H1 (cell line): ENCODE measurements around the gene STX18. TPM values are rescaled to one million over a fixed set of nuclear protein-coding genes. Genes with fewer than 3 reads are reported as not detected.

Source experiments
- CTCF ChIA-PET: fragments of 300-600 bp; sonication (Branson Sonifier 250); formaldehyde crosslinking; loops from one replicate; lab custom pipeline; 2021; ENCODE audit not compliant: partially characterized antibody; lab: Charles Lee
- POLR2A ChIA-PET: fragments of 300-600 bp; sonication (Branson Sonifier 250); formaldehyde crosslinking; loops from one replicate; lab custom pipeline; 2021; ENCODE audit warnings: inconsistent platforms; ENCODE audit not compliant: partially characterized antibody; lab: Charles Lee
- DNase-seq, 2 experiments: peaks; one replicate each; pipeline versions ENCODE4 v3.0.0 to v3.0.0-alpha.2; 2010 to 2022; ENCODE audit warnings: low spot score in 2 of 2, low read depth in 1 of 2, mixed read lengths in 1 of 2
- FAIRE-seq: peaks from 2 replicates; lab custom pipeline; 2011; peaks lifted over from hg19 to GRCh38; lab: Jason Lieb, UNC
- H2AFZ ChIP-seq: 2 replicates; pipeline ENCODE4 v1.8.1; 2012; ENCODE audit warnings: low read length, inconsistent platforms
- H2AK5ac ChIP-seq: 2 replicates; pipeline ENCODE4 v1.6.1; 2013; ENCODE audit warnings: low read depth, low read length
- H2BK120ac ChIP-seq: replicated peaks from 2 replicates; pipeline ENCODE3; 2013; ENCODE audit warnings: low read depth, low read length, inconsistent platforms
- H2BK12ac ChIP-seq: 2 replicates; pipeline ENCODE4 v1.6.1; 2013; ENCODE audit warnings: low read depth, low read length
- H2BK15ac ChIP-seq: 2 replicates; pipeline ENCODE4 v1.6.1; 2013; ENCODE audit warnings: low read length
- H2BK20ac ChIP-seq: 2 replicates; pipeline ENCODE4 v1.6.1; 2013; ENCODE audit warnings: low read length
- H2BK5ac ChIP-seq: 2 replicates; pipeline ENCODE4 v1.6.1; 2013; ENCODE audit warnings: low read depth, low read length
- H3K14ac ChIP-seq: 2 replicates; pipeline ENCODE4 v1.6.1; 2013; ENCODE audit warnings: inconsistent platforms; ENCODE audit not compliant: insufficient read length
- H3K18ac ChIP-seq: 2 replicates; pipeline ENCODE4 v1.6.1; 2013; ENCODE audit warnings: low read length; ENCODE audit errors: extremely low read depth
- H3K23ac ChIP-seq: 2 replicates; pipeline ENCODE4 v1.6.1; 2013; ENCODE audit warnings: inconsistent platforms; ENCODE audit not compliant: insufficient read length
- H3K23me2 ChIP-seq: 2 replicates; pipeline ENCODE4 v1.6.1; 2013; ENCODE audit warnings: low read depth, low read length
- H3K27ac ChIP-seq: 2 replicates; pipeline ENCODE4 v1.6.1; 2011; ENCODE audit warnings: low read depth, low read length, inconsistent platforms
- H3K27me3 ChIP-seq, 4 experiments: replicated peaks in 1 of 4; 1 replicate in 1 of 4; 2 replicates in 3 of 4; pipeline versions ENCODE4 v1.6.1 to v1.8.1; 2011 to 2013; ENCODE audit warnings: low read length in 3 of 4, mild to moderate bottlenecking in 3 of 4, inconsistent platforms in 2 of 4, mixed read lengths in 2 of 4, moderate library complexity in 1 of 4; ENCODE audit not compliant: control insufficient read depth in 3 of 4, insufficient read depth in 3 of 4; ENCODE audit errors: extremely low read depth in 1 of 4
- H3K36me3 ChIP-seq, 4 experiments: 2 replicates each; pipeline versions ENCODE4 v1.6.1 to v1.8.1; 2011 to 2013; ENCODE audit warnings: mild to moderate bottlenecking in 4 of 4, low read length in 3 of 4, moderate library complexity in 2 of 4, control low read depth in 1 of 4, inconsistent platforms in 1 of 4; ENCODE audit not compliant: insufficient read depth in 4 of 4, control insufficient read depth in 2 of 4
- H3K4ac ChIP-seq: replicated peaks from 2 replicates; pipeline ENCODE3; 2013; ENCODE audit warnings: low read length, low read depth, mixed read lengths, inconsistent platforms; ENCODE audit not compliant: insufficient read length
- H3K4me1 ChIP-seq, 4 experiments: replicated peaks in 1 of 4; 1 replicate in 1 of 4; 2 replicates in 3 of 4; pipeline versions ENCODE4 v1.6.1 to v1.8.1; 2011 to 2013; ENCODE audit warnings: low read length in 3 of 4, inconsistent platforms in 2 of 4, mixed read lengths in 1 of 4; ENCODE audit not compliant: insufficient read depth in 4 of 4, control insufficient read depth in 3 of 4
- H3K4me2 ChIP-seq, 2 experiments: 2 replicates each; pipeline versions ENCODE4 v1.6.1 to v1.8.1; 2011 to 2013; ENCODE audit warnings: low read depth in 2 of 2, low read length in 2 of 2, control low read depth in 1 of 2, inconsistent platforms in 1 of 2, mild to moderate bottlenecking in 1 of 2; ENCODE audit not compliant: insufficient read depth in 1 of 2
- H3K4me3 ChIP-seq, 4 experiments: fragments of 200-600, 300-600 bp in 1 of 4; sonication (generic), shearing (Covaris generic), sonication (Bioruptor Twin) in 1 of 4; 2 replicates each; pipeline versions ENCODE4 v1.5.1 to v1.8.1; 2011 to 2016; ENCODE audit warnings: low read length in 4 of 4, low read depth in 3 of 4, control low read depth in 2 of 4, inconsistent platforms in 2 of 4, mild to moderate bottlenecking in 2 of 4, mixed read lengths in 1 of 4, moderate library complexity in 1 of 4; ENCODE audit not compliant: insufficient read depth in 2 of 4; ENCODE audit errors: extremely low read depth in 1 of 4
- H3K56ac ChIP-seq: replicated peaks from 2 replicates; pipeline ENCODE3; 2013; ENCODE audit warnings: low read depth, mild to moderate bottlenecking, mixed read lengths, low read length, inconsistent platforms; ENCODE audit not compliant: insufficient read length
- H3K79me1 ChIP-seq: 2 replicates; pipeline ENCODE4 v1.6.1; 2013; ENCODE audit warnings: low read depth, low read length, control low read depth
- H3K79me2 ChIP-seq, 2 experiments: 2 replicates each; pipeline versions ENCODE4 v1.6.1 to v1.8.1; 2012 to 2013; ENCODE audit warnings: low read length in 2 of 2, mild to moderate bottlenecking in 2 of 2, inconsistent platforms in 1 of 2; ENCODE audit not compliant: insufficient read depth in 2 of 2, control insufficient read depth in 1 of 2
- H3K9ac ChIP-seq, 4 experiments: replicated peaks in 1 of 4; 1 replicate in 1 of 4; 2 replicates in 3 of 4; pipeline versions ENCODE4 v1.6.1 to v1.8.1; 2011 to 2013; ENCODE audit warnings: low read depth in 3 of 4, low read length in 3 of 4, control low read depth in 2 of 4, mild to moderate bottlenecking in 2 of 4, moderate library complexity in 2 of 4, inconsistent platforms in 1 of 4; ENCODE audit errors: extremely low read depth in 1 of 4
- H3K9me3 ChIP-seq, 2 experiments: 2 replicates each; pipeline versions ENCODE4 v1.6.1 to v1.8.1; 2012 to 2013; ENCODE audit warnings: mild to moderate bottlenecking in 2 of 2, moderate library complexity in 2 of 2, control low read depth in 1 of 2, inconsistent platforms in 1 of 2, low read depth in 1 of 2, low read length in 1 of 2, mixed read lengths in 1 of 2; ENCODE audit not compliant: insufficient read depth in 2 of 2
- H4K20me1 ChIP-seq, 2 experiments: replicated peaks in 1 of 2; 2 replicates each; pipeline versions ENCODE3 to v1.8.1; 2011 to 2013; ENCODE audit warnings: inconsistent platforms in 2 of 2, low read length in 2 of 2, mild to moderate bottlenecking in 1 of 2; ENCODE audit not compliant: insufficient read depth in 2 of 2, control insufficient read depth in 1 of 2
- H4K5ac ChIP-seq: 2 replicates; pipeline ENCODE4 v1.6.1; 2013; ENCODE audit warnings: low read length, low read depth, mixed read lengths, inconsistent platforms; ENCODE audit not compliant: insufficient read length
- H4K8ac ChIP-seq: 2 replicates; pipeline ENCODE4 v1.8.0; 2013; ENCODE audit warnings: mild to moderate bottlenecking, moderate library complexity, low read length, inconsistent platforms; ENCODE audit not compliant: insufficient read depth; ENCODE audit errors: extremely low read depth
- H4K91ac ChIP-seq: replicated peaks from 2 replicates; pipeline ENCODE3; 2013; ENCODE audit warnings: low read length, mixed read lengths, inconsistent platforms; ENCODE audit not compliant: insufficient read length
- CBX5 ChIP-seq: fragments of 300-800, 300-1000 bp; sonication (generic); IDR thresholded peaks from 2 replicates; pipeline ENCODE4 v1.7.1; 2016; ENCODE audit warnings: antibody characterized with exemption, low read length, low read depth
- CBX8 ChIP-seq: fragments of 300-800, 300-1000 bp; sonication (generic); IDR thresholded peaks from 2 replicates; pipeline ENCODE4 v1.7.1; 2016; ENCODE audit warnings: low read depth, low read length, borderline replicate concordance
- CREB1 ChIP-seq: IDR thresholded peaks from 2 replicates; pipeline ENCODE4 v1.6.1; 2012; ENCODE audit warnings: inconsistent platforms
- JUND ChIP-seq: IDR thresholded peaks from 2 replicates; pipeline ENCODE4 v1.6.1; 2011; ENCODE audit warnings: mild to moderate bottlenecking, improper control_type of control experiment, low read length
- RXRA ChIP-seq: IDR thresholded peaks from 2 replicates; pipeline ENCODE4 v1.6.1; 2011; ENCODE audit warnings: low read depth, mild to moderate bottlenecking, low read length, moderate library complexity; ENCODE audit not compliant: insufficient read depth
- SIN3A ChIP-seq, 2 experiments: IDR thresholded peaks in 1 of 2; conservative IDR thresholded peaks in 1 of 2; 2 replicates each; pipeline ENCODE4 v1.6.1; 2011 to 2012; ENCODE audit warnings: low read length in 2 of 2, improper control_type of control experiment in 1 of 2, low read depth in 1 of 2, mild to moderate bottlenecking in 1 of 2
- SIRT6 ChIP-seq: IDR thresholded peaks from one replicate; pipeline ENCODE4 v1.7.1; 2012; ENCODE audit warnings: low read length, inconsistent platforms
- TCF12 ChIP-seq: IDR thresholded peaks from 2 replicates; pipeline ENCODE4 v1.6.1; 2011; ENCODE audit warnings: low read depth, mild to moderate bottlenecking, low read length
- WGBS, 2 experiments: shearing (Covaris generic) in 1 of 2; methylation state at CpG; one replicate each; pipeline versions ENCODE4 v1.1.6 to v1.1.7; 2013 to 2015; ENCODE audit warnings: low lambda C conversion rate in 2 of 2, mixed read lengths in 2 of 2, inconsistent platforms in 1 of 2, low coverage in 1 of 2, missing lambda C conversion rate in 1 of 2; ENCODE audit not compliant: insufficient replicate concordance in 2 of 2, insufficient coverage in 1 of 2, insufficient read length in 1 of 2; ENCODE audit errors: extremely low coverage in 1 of 2, missing lambda C conversion rate in 1 of 2; 5-methylcytosine and 5-hydroxymethylcytosine counted together
- polyA plus RNA-seq, 7 experiments: library from polyadenylated mRNA; depleted of rRNA in 3 of 7; stranded (reverse) in 5 of 7; unstranded in 2 of 7; fragments of >200 nt in 5 of 7; fragments of 200-250 nt in 2 of 7; gene quantifications; 1 replicate in 5 of 7; 2 replicates in 1 of 7; 4 replicates in 1 of 7; pipeline versions ENCODE4 v1.2.1 to v1.2.3, GENCODE V29; 2011 to 2013; ENCODE audit warnings: missing spikeins in 2 of 7, mixed read lengths in 2 of 7
- total RNA-seq: library from RNA; stranded (reverse); fragmentation: NEBNext Ultra II Directional; extraction: Animal tissue kit (Norgen Biotek cat#: 25700); gene quantifications from 2 replicates; pipeline ENCODE4 v1.2.1, GENCODE V29; 2021
- TF ChIP-seq, protein P1 (sequence below): IDR thresholded peaks from 2 replicates; pipeline ENCODE4 v1.6.1; 2012; ENCODE audit warnings: inconsistent platforms
- TF ChIP-seq, protein P2 (sequence below): IDR thresholded peaks from 2 replicates; pipeline ENCODE4 v1.6.1; 2012; ENCODE audit warnings: inconsistent platforms
- TF ChIP-seq, protein P3 (sequence below): IDR thresholded peaks from 2 replicates; pipeline ENCODE4 v1.6.1; 2011; ENCODE audit warnings: low read depth, mild to moderate bottlenecking, low read length; ENCODE audit not compliant: insufficient read depth

The STX18 gene
- total and polyA plus RNA-seq, 2 of the 8 experiments (the other 6 are each of a cell fraction or from before 2014, with no cell fraction given), result 14.6 to 18.3 TPM

DNA sequence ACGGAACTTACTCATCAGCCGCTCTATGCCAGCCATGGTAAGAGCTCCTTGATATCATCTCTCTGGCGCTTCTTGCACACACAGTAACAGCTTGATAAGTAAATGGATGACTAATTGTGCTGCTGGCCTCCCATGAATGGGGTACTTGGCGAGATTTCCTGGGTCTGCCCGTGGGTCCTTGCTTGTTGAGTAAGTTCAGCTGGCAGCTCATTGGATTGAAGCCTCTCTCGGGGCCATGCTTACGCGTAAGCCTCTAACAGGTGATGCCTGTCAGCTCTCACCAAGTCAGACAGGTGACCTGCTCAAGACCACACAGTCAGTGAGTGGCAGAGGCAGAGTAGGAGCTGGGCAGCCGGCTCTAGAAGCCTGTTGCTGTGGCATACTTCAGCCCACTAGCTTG is 147.2 kb downstream of the STX18 start:
- no peak overlapping the region for H4K5ac ChIP-seq
- H3K9ac ChIP-seq, result no peak overlapping the region
- no peak overlapping the region for H2BK120ac ChIP-seq
- FAIRE-seq (no peak), DNase-seq (no peak)
- no peak overlapping the region for H2BK15ac ChIP-seq
- H3K4ac ChIP-seq, result no peak overlapping the region
- no peaks in the 10 kb centered on the region for H3K9me3 ChIP-seq
- H2BK12ac ChIP-seq, result no peak overlapping the region
- no peak overlapping the region for H2AFZ ChIP-seq
- H3K23ac ChIP-seq, result no peak overlapping the region
- WGBS, 2 experiments, result 94% methylated on average over 8 of the region's 9 CpGs; no CpG with 5 or more reads in 1 of the 2 experiments
- H3K27me3 ChIP-seq, result no peaks in the 10 kb centered on the region
- 0 out of 2 replicates have a peak, but pooled peaks cover 2% of the 10 kb centered on the region for H3K79me1 ChIP-seq
- H3K14ac ChIP-seq, result no peak overlapping the region
- ChIA-PET CTCF (interaction anchor here (0.7 to 3.7 kb wide), 12 partner anchors 10 to 86 kb away, joined by 3 to 20 read pairs (median 4); no protein-coding TSS in a partner anchor), POLR2A (interaction anchor here (1.2 to 1.5 kb wide), 2 partner anchors 14 to 19 kb away, joined by 3 read pairs; no protein-coding TSS in a partner anchor)
- no peak overlapping the region for H4K8ac ChIP-seq
- peaks cover 0 to 8% (median 5%) of the 10 kb centered on the region in 4 experiments; a peak in 4 of 7 replicates for H3K4me1 ChIP-seq
- no peak overlapping the region for H2BK20ac ChIP-seq
- H3K36me3 ChIP-seq, result peaks cover 2 to 9% (median 8%) of the 10 kb centered on the region in 4 experiments; a peak in 6 of 8 replicates
- no peak overlapping the region for H3K4me2 ChIP-seq
- H4K91ac ChIP-seq, result no peak overlapping the region
- H3K27ac ChIP-seq, result no peak overlapping the region
- no peak overlapping the region for H3K56ac ChIP-seq
- no peak overlapping the region for H2BK5ac ChIP-seq
- no peak overlapping the region for H3K18ac ChIP-seq
- no peak overlapping the region for H3K4me3 ChIP-seq
- no peaks in the 10 kb centered on the region for H3K79me2 ChIP-seq
- no peaks in the 10 kb centered on the region for H3K23me2 ChIP-seq
- no peak overlapping the region for H2AK5ac ChIP-seq
- peaks cover 0 to 9% of the 10 kb centered on the region in 2 experiments for H4K20me1 ChIP-seq
- TF ChIP-seq TCF12 (no peak), CBX5 (no peak), SIN3A (conservative IDR thresholded peaks at IDR 0.05 in 1 of 2, IDR thresholded peaks at IDR 0.05 in 1 of 2; ENCODE audit: low read depth in 1 of 2, low read length in 2 of 2) (no peak), CREB1 (no peak), RXRA (no peak), CBX8 (no peak), JUND (no peak), SIRT6 (no peak)
- TF ChIP-seq, protein P1, sequence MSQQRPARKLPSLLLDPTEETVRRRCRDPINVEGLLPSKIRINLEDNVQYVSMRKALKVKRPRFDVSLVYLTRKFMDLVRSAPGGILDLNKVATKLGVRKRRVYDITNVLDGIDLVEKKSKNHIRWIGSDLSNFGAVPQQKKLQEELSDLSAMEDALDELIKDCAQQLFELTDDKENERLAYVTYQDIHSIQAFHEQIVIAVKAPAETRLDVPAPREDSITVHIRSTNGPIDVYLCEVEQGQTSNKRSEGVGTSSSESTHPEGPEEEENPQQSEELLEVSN, result no peak
- TF ChIP-seq, protein P2, sequence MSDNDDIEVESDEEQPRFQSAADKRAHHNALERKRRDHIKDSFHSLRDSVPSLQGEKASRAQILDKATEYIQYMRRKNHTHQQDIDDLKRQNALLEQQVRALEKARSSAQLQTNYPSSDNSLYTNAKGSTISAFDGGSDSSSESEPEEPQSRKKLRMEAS, result no peak
- TF ChIP-seq, protein P3, sequence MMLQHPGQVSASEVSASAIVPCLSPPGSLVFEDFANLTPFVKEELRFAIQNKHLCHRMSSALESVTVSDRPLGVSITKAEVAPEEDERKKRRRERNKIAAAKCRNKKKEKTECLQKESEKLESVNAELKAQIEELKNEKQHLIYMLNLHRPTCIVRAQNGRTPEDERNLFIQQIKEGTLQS, result no peak
